Subcutaneous adipose tissue (tissue), 4 donors: ENCODE measurements around the gene ITPRIPL1. TPM values are rescaled to one million over a fixed set of nuclear protein-coding genes. Genes with fewer than 3 reads are reported as not detected.

ENCODE experiments used
- CTCF ChIP-seq: fragments of 450-650 bp; IDR thresholded peaks from one replicate; pipeline ENCODE4 v1.5.1; 2016; ENCODE audit warnings: low read depth, mild to moderate bottlenecking, control low read depth, antibody characterized with exemption, moderate library complexity
- total RNA-seq, 4 donors: library from RNA; depleted of rRNA; stranded (reverse); fragments of >200 nt; gene quantifications; one replicate each; pipeline ENCODE4 v1.1.0, GENCODE V29; 2016

The ITPRIPL1 gene
- total RNA-seq, 4 donors from 2014 or later: 0.98 to 4.3 (median 2.5) TPM

- no peak for TF ChIP-seq CTCF
These were observed 19.8 kb upstream of the ITPRIPL1 start, which contains the start of gene SNRNP200 for GRCh38 chr2:96305091-96305978. Gene SNRNP200 (minus strand): TSS chr2:96305546. CDS start chr2:96305437, 109 bp downstream.

- no peak for TF ChIP-seq CTCF
These were observed 19.2 kb upstream of the ITPRIPL1 start for GRCh38 chr2:96305979-96306308.

- TF ChIP-seq CTCF: no peak
These were observed 18.7 kb upstream of the ITPRIPL1 start for GRCh38 chr2:96306370-96306769.

GRCh38 chr2:96308248-96308647, 16.9 kb upstream of the ITPRIPL1 start:
- no peak for TF ChIP-seq CTCF

GRCh38 chr2:96315005-96315399, 10.1 kb upstream of the ITPRIPL1 start:
- TF ChIP-seq CTCF: no peak

GRCh38 chr2:96315400-96316071, 9.6 kb upstream of the ITPRIPL1 start:
- TF ChIP-seq CTCF: no peak

- no peak for TF ChIP-seq CTCF
These were observed 8.1 kb upstream of the ITPRIPL1 start for GRCh38 chr2:96316999-96317398.
